IMR-90 (cell line): ENCODE data around the gene C6orf15. TPM values are rescaled to one million over a fixed set of nuclear protein-coding genes. Genes with fewer than 3 reads are reported as not detected.

Experiments used
- ATAC-seq: fragments of 200-7000 bp; cut with Tn5 transposase; 2 replicates; pipeline ENCODE4 v1.9.1; 2020; ENCODE audit warnings: low read depth, mild to moderate bottlenecking, moderate library complexity
- BruUV-seq: library from RNA; stranded (reverse); fragments of 400-500 nt; replicated peaks from 2 replicates; lab custom pipeline; 2021; lab: Mats Ljungman, UMichigan
- CTCF ChIA-PET: fragments of 300-600 bp; formaldehyde crosslinking; extraction: SDS; loops from one replicate; lab custom pipeline; 2021; ENCODE audit warnings: antibody characterized with exemption; lab: Yijun Ruan, JAX
- POLR2A ChIA-PET: fragments of 300-600 bp; sonication (Branson Sonifier 250); formaldehyde crosslinking; loops from one replicate; lab custom pipeline; 2022; ENCODE audit warnings: antibody characterized with exemption; ENCODE audit not compliant: unreplicated experiment; lab: Charles Lee
- DNase-seq: peaks from one replicate; pipeline ENCODE4 v3.0.0; 2013
- H2AFZ ChIP-seq: replicated peaks from 2 replicates; pipeline ENCODE3; 2013; ENCODE audit warnings: low read length, mild to moderate bottlenecking; ENCODE audit not compliant: poor library complexity
- H2AK5ac ChIP-seq: 2 replicates; pipeline ENCODE4 v1.6.1; 2013; ENCODE audit warnings: low read depth, low read length, inconsistent platforms
- H2AK9ac ChIP-seq: replicated peaks from 2 replicates; pipeline ENCODE3; 2013; ENCODE audit warnings: mild to moderate bottlenecking, low read depth, low read length, moderate library complexity; ENCODE audit not compliant: poor library complexity
- H2BK120ac ChIP-seq: 2 replicates; pipeline ENCODE4 v1.6.1; 2013; ENCODE audit warnings: low read depth, low read length, inconsistent platforms
- H2BK15ac ChIP-seq: 3 replicates; pipeline ENCODE4 v1.6.1; 2013; ENCODE audit warnings: low read depth, low read length, inconsistent platforms
- H2BK20ac ChIP-seq: 2 replicates; pipeline ENCODE4 v1.6.1; 2013; ENCODE audit warnings: low read depth, mild to moderate bottlenecking, inconsistent platforms, low read length, moderate library complexity
- H2BK5ac ChIP-seq: 2 replicates; pipeline ENCODE4 v1.6.1; 2013; ENCODE audit warnings: mild to moderate bottlenecking, low read depth, low read length, inconsistent platforms; ENCODE audit not compliant: poor library complexity, severe bottlenecking
- H3K14ac ChIP-seq: replicated peaks from 2 replicates; pipeline ENCODE4 v1.6.1; 2013; ENCODE audit warnings: low read depth, low read length, inconsistent platforms
- H3K18ac ChIP-seq: 2 replicates; pipeline ENCODE4 v1.6.1; 2013; ENCODE audit warnings: low read depth, low read length, control low read depth
- H3K23ac ChIP-seq: 2 replicates; pipeline ENCODE4 v1.6.1; 2013; ENCODE audit warnings: low read depth, low read length, inconsistent platforms
- H3K27ac ChIP-seq: 2 replicates; pipeline ENCODE4 v1.5.1; 2013; ENCODE audit warnings: mild to moderate bottlenecking, control low read depth, low read length; ENCODE audit not compliant: insufficient read depth
- H3K27me3 ChIP-seq: 2 replicates; pipeline ENCODE4 v1.6.1; 2013; ENCODE audit warnings: low read length; ENCODE audit not compliant: control insufficient read depth, insufficient read depth
- H3K36me3 ChIP-seq: 2 replicates; pipeline ENCODE4 v1.6.1; 2013; ENCODE audit warnings: low read length, mixed read lengths; ENCODE audit not compliant: control insufficient read depth, insufficient read depth
- H3K4ac ChIP-seq: 2 replicates; pipeline ENCODE4 v1.6.1; 2013; ENCODE audit warnings: low read depth, low read length, inconsistent platforms
- H3K4me1 ChIP-seq: 2 replicates; pipeline ENCODE4 v1.6.1; 2013; ENCODE audit warnings: low read length, mixed read lengths; ENCODE audit not compliant: control insufficient read depth, insufficient read depth
- H3K4me2 ChIP-seq: 2 replicates; pipeline ENCODE4 v1.6.1; 2013; ENCODE audit warnings: low read depth, mild to moderate bottlenecking, control low read depth, low read length, moderate library complexity
- H3K4me3 ChIP-seq: 2 replicates; pipeline ENCODE4 v1.5.1; 2013; ENCODE audit warnings: low read depth, mild to moderate bottlenecking, control low read depth, low read length, moderate library complexity; ENCODE audit not compliant: insufficient read depth
- H3K56ac ChIP-seq: 2 replicates; pipeline ENCODE4 v1.6.1; 2013; ENCODE audit warnings: low read length, inconsistent platforms; ENCODE audit not compliant: insufficient read depth; ENCODE audit errors: extremely low read depth
- H3K79me1 ChIP-seq, 2 experiments: 2 replicates each; pipeline ENCODE4 v1.6.1; 2013; ENCODE audit warnings: low read length in 2 of 2, inconsistent platforms in 1 of 2, low read depth in 1 of 2
- H3K9ac ChIP-seq: 2 replicates; pipeline ENCODE4 v1.6.1; 2013; ENCODE audit warnings: low read depth, low read length, control low read depth
- H3K9me1 ChIP-seq: 2 replicates; pipeline ENCODE4 v1.6.1; 2013; ENCODE audit warnings: low read length, inconsistent platforms; ENCODE audit not compliant: insufficient read depth
- H3K9me3 ChIP-seq: 2 replicates; pipeline ENCODE4 v1.6.1; 2013; ENCODE audit warnings: low read length; ENCODE audit not compliant: control insufficient read depth, insufficient read depth
- H4K20me1 ChIP-seq: 2 replicates; pipeline ENCODE4 v1.6.1; 2013; ENCODE audit warnings: low read length, inconsistent platforms; ENCODE audit not compliant: insufficient read depth
- H4K5ac ChIP-seq: 2 replicates; pipeline ENCODE4 v1.6.1; 2013; ENCODE audit warnings: mild to moderate bottlenecking, low read depth, low read length, control low read depth
- H4K8ac ChIP-seq, 2 experiments: 2 replicates each; pipeline ENCODE4 v1.6.1; 2013; ENCODE audit warnings: low read depth in 2 of 2, low read length in 2 of 2, control low read depth in 1 of 2, inconsistent platforms in 1 of 2
- H4K91ac ChIP-seq: 2 replicates; pipeline ENCODE4 v1.6.1; 2013; ENCODE audit warnings: low read depth, low read length, inconsistent platforms; ENCODE audit not compliant: insufficient read depth
- BHLHE40 ChIP-seq: fragments of 150-350 bp; IDR thresholded peaks from 2 replicates; pipeline ENCODE4 v1.6.1; 2016; ENCODE audit warnings: mild to moderate bottlenecking, low read depth, low read length
- CEBPB ChIP-seq: IDR thresholded peaks from 2 replicates; pipeline ENCODE4 v1.6.1; 2012; ENCODE audit warnings: low read depth, low read length, improper control_type of control experiment
- CHD1 ChIP-seq: IDR thresholded peaks from 2 replicates; pipeline ENCODE4 v1.6.1; 2012; ENCODE audit warnings: low read depth, low read length, improper control_type of control experiment
- CTCF ChIP-seq: conservative IDR thresholded peaks from 2 replicates; pipeline ENCODE4 v1.5.1; 2012; ENCODE audit warnings: mild to moderate bottlenecking, low read depth, low read length, improper control_type of control experiment
- ELK1 ChIP-seq: fragments of 150-350 bp; IDR thresholded peaks from 2 replicates; pipeline ENCODE4 v1.6.1; 2016; ENCODE audit warnings: low read depth, mild to moderate bottlenecking, low read length, moderate library complexity, borderline replicate concordance
- FOS ChIP-seq: fragments of 150-350 bp; IDR thresholded peaks from 2 replicates; pipeline ENCODE4 v1.6.1; 2016; ENCODE audit warnings: low read depth, low read length
- MAFK ChIP-seq: IDR thresholded peaks from 2 replicates; pipeline ENCODE4 v1.6.1; 2012; ENCODE audit warnings: low read depth, low read length, improper control_type of control experiment
- MAZ ChIP-seq: IDR thresholded peaks from 2 replicates; pipeline ENCODE4 v1.6.1; 2012; ENCODE audit warnings: low read depth, mild to moderate bottlenecking, low read length, improper control_type of control experiment, moderate library complexity, borderline replicate concordance
- MXI1 ChIP-seq: IDR thresholded peaks from 2 replicates; pipeline ENCODE4 v1.6.1; 2012; ENCODE audit warnings: low read depth, mild to moderate bottlenecking, low read length, moderate library complexity, borderline replicate concordance
- NFE2L2 ChIP-seq: fragments of 150-350 bp; IDR thresholded peaks from 2 replicates; pipeline ENCODE4 v1.6.1; 2016; ENCODE audit warnings: low read depth, mild to moderate bottlenecking, low read length
- POLR2A ChIP-seq: IDR thresholded peaks from 2 replicates; pipeline ENCODE4 v1.6.1; 2012; ENCODE audit warnings: mild to moderate bottlenecking, low read depth, low read length
- RAD21 ChIP-seq: IDR thresholded peaks from 2 replicates; pipeline ENCODE4 v1.6.1; 2012; ENCODE audit warnings: low read length, improper control_type of control experiment
- RCOR1 ChIP-seq: IDR thresholded peaks from 2 replicates; pipeline ENCODE4 v1.6.1; 2012; ENCODE audit warnings: mild to moderate bottlenecking, low read length, improper control_type of control experiment; ENCODE audit not compliant: insufficient replicate concordance
- RFX5 ChIP-seq: IDR thresholded peaks from 2 replicates; pipeline ENCODE4 v1.8.0; 2012; ENCODE audit warnings: low read depth, mild to moderate bottlenecking, low read length, moderate library complexity
- SMC3 ChIP-seq: fragments of 150-350 bp; IDR thresholded peaks from 2 replicates; pipeline ENCODE4 v1.6.1; 2016; ENCODE audit warnings: low read depth, mild to moderate bottlenecking, antibody characterized with exemption, low read length, moderate library complexity
- USF2 ChIP-seq: fragments of 150-350 bp; IDR thresholded peaks from 2 replicates; pipeline ENCODE4 v1.6.1; 2017; ENCODE audit warnings: mild to moderate bottlenecking, antibody characterized with exemption, low read length, low read depth
- WGBS, 2 experiments: methylation state at CpG; one replicate each; pipeline versions ENCODE4 v1.1.5 to v1.1.7; 2013; ENCODE audit warnings: missing lambda C conversion rate in 2 of 2; ENCODE audit not compliant: insufficient read length in 1 of 2; ENCODE audit errors: extremely low coverage in 2 of 2; 5-methylcytosine and 5-hydroxymethylcytosine counted together
- dilution Hi-C: fragments of 300-500 bp; cut with HindIII; formaldehyde crosslinking; loops from one replicate; pipeline ENCODE4 v1.14.3; 2018; ENCODE audit warnings: low sequenced_read_pairs; ENCODE audit not compliant: unreplicated experiment
- in situ Hi-C: fragments of 300-500 bp; cut with MboI; formaldehyde crosslinking; loops from 3 replicates; pipeline ENCODE4 v1.14.3; 2019; ENCODE audit warnings: low sequenced_read_pairs, inconsistent platforms, mixed read lengths
- intact Hi-C: fragments of 100-400 bp; cut with micrococcal nuclease; formaldehyde crosslinking; loops from 2 replicates; pipeline ENCODE4 v1.10.0; 2022
- polyA plus RNA-seq, 3 experiments: library from polyadenylated mRNA; depleted of rRNA; stranded (reverse); fragments of >200 nt; gene quantifications; 2 replicates each; pipeline ENCODE4 v1.2.3, GENCODE V29; 2012; ENCODE audit warnings: low replicate concordance in 1 of 3
- total RNA-seq: library from RNA; depleted of rRNA; stranded (reverse); fragments of >200 nt; gene quantifications from 2 replicates; pipeline ENCODE4 v1.2.3, GENCODE V29; 2012

The C6orf15 gene
- total and polyA plus RNA-seq, 2 of the 4 experiments (the other 2 are of a cell fraction): not detected

- Histone ChIP-seq H4K20me1 (no peaks in the 10 kb centered on the region), H3K14ac (no peak overlapping the region), H3K36me3 (peaks cover 22% of the 10 kb centered on the region), H3K27me3 (no peaks in the 10 kb centered on the region), H2BK120ac (no peak overlapping the region), H2BK20ac (no peak overlapping the region), H3K4ac (no peak overlapping the region), H4K5ac (no peak overlapping the region), H2AFZ (no peak overlapping the region), H4K91ac (no peak overlapping the region), H3K9ac (no peak overlapping the region), H2AK5ac (no peak overlapping the region), H3K18ac (no peak overlapping the region), H3K27ac (no peak overlapping the region), H3K4me3 (no peak overlapping the region), H2AK9ac (no peak overlapping the region), H3K9me3 (no peaks in the 10 kb centered on the region), H3K23ac (no peak overlapping the region), H4K8ac (no peak overlapping the region), H3K56ac (no peak overlapping the region), H2BK15ac (no peak overlapping the region), H3K4me2 (no peak overlapping the region), H3K79me1 (peaks cover 6 to 20% of the 10 kb centered on the region in 2 experiments), H3K9me1 (peaks cover 13% of the 10 kb centered on the region), H3K4me1 (peaks cover 4% of the 10 kb centered on the region), H2BK5ac (no peak overlapping the region)
- DNase-seq: no peak
- no peak for TF ChIP-seq USF2
- no peak for TF ChIP-seq RAD21
- TF ChIP-seq CEBPB: no peak
- TF ChIP-seq SMC3: no peak
- no peak for TF ChIP-seq MAFK
- TF ChIP-seq RCOR1: no peak
- no peak for TF ChIP-seq BHLHE40
- TF ChIP-seq CTCF: no peak
- no peak for TF ChIP-seq MAZ
- TF ChIP-seq NFE2L2: no peak
- TF ChIP-seq RFX5: no peak
- TF ChIP-seq MXI1: no peak
- no peak for TF ChIP-seq ELK1
- no peak for TF ChIP-seq POLR2A
- no peak for TF ChIP-seq FOS
- TF ChIP-seq CHD1: no peak
- ATAC-seq: no peak
- ChIA-PET CTCF (interaction anchor here (0.6 kb wide), 1 partner anchor 70 kb away, joined by 3 read pairs; no protein-coding TSS in a partner anchor), POLR2A (no interaction called here)
- 88% methylated on average over 1 of the region's 7 CpGs; no CpG with 5 or more reads in 1 of the 2 experiments for WGBS, 2 experiments
- dilution Hi-C loops (no loop called here), in situ Hi-C loops (no loop called here), intact Hi-C loops (no loop called here)
- no TSS peak for BruUV-seq
Observed at GRCh38 chr6:31152781-31153180, 40.4 kb upstream of the C6orf15 start.
